Measurements from ENCODE around the gene NCR3LG1.
"Not testable (repeated sequence)": the region's sequence is repeated elsewhere in the genome, so short reads cannot be mapped to it uniquely, and the experiment has no call there.

Gene NCR3LG1

DNA sequence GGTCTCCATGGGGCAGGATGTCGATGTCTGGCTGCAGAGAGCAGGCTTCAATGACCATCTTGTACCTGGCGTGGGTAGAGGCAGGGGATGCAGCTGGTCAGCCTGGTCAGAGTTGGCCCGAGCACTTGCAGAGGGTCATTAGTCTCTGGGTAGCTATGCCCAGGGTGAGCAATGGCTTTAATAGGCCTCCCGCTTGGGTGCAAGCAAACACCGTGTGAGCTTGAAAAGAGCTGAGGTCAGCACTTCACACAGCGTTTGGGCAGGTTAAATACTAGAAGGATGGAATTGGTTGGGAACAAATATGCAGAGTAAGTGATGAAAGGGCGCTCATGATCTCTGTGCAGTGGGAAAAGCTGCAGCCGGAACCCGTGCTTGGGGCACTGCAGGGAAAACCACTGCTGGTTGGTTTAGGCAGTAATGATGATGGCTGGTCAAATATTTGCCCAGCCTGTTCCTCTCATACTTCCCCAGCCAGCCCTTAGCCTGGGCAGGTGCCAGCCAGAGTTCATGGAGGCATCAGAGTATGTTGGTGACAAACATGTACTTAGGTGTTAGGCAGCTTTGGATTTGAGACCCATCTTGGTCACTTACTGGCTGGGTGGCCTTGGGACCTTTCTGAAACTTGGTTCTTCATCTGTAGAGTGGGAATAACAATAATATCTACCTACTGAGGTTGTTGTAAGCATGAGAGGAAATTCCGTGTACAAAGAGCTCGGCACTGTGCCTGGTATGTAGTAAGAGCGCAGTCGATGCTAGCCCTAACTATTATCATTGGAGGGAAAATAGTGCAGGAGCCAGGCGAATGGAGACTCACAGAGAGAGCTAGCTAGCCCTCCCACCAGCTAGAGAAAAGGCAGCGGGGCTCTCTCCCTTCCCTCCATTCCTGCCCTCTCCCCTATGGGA is 62.1 kb downstream of the NCR3LG1 start:
- DNase-seq: no peak

DNA sequence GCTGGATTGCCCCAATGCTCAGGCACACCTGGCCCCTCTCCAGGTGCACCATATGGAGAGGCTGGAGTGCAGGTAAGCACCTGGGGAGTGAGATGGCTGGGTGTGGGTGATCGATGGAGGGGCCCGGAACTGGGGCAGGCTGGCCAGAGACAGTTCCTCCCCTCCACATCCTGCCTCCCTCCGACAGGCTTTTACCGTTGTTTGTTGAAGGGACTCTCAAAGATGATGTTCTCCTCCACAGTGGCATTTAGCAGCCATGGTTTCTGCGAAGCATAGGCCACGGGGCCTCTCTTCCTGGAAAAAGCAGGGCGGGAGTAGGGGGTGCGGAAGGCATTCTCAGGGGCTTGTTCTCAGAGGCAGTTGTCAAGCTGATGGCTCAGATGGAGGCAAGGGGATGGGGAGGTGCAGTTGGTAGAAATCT is 62.7 kb downstream of the NCR3LG1 start:
- DNase-seq: no peak

DNA sequence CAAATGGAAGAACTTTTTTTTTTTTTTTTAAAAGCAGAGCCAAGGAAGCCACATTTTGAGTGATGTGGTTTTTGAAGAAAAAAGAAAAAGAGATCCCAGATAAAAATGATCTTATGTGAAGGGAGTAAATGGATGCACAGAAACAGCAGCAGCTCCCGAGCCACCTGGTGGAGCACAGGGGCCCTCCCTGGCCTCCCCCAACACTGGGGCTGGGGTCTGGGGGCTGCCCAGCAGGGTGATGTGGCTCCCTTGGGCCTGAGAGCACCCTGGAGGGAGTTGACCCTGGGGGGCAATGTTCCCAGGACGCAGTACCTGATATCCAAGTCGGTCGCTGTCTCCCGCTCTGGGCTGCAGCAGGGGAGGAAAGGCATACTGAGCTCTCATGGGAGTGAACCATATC is 63.4 kb downstream of the NCR3LG1 start:
- DNase-seq: no peak

DNA sequence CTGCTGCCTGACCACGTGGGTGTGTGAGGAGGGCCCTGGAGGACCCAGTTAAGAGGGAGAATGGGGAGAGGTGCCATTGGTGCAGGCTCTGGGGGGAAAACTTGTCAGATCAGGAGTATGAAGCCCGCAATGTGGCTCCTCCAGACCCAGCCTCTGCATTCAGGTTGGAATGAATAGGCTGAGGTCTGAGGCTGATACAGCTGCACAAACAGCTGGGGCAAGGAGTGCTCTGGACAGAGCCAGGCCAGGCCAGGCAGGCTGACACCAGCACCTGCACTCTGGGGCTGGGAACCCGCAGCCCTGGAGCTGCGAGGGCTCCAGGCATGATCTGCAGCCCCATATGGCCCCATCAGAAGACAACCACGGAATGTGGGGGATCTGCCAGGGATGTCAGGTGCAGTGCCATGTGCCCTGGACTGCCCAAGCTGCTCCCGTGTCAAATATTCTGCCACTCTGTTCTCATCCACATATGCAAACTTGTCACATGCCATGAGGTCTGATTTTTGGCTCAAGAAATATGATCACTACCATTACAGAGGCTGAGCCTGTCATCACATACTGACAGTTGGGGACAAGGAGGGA is 64.0 kb downstream of the NCR3LG1 start:
- no peak for DNase-seq

DNA sequence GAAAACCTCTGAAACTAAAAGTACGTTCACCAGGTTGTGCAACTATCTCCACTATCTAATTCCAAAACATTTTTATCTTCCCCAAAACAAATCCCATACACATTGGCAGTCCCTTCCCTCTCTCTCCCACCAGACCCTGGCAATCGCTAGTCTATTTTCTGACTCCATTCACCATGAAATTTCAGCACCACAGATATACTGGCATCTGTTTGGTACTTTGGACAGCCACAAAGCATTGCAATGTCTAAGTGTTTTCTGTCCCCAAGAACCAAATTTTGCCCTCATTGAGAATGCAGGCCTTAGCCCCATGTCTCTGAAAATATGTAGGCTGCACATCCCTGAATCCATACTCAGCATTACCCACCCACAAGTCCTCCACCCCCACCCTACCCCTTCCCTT is 64.9 kb downstream of the NCR3LG1 start:
- no peak for DNase-seq

DNA sequence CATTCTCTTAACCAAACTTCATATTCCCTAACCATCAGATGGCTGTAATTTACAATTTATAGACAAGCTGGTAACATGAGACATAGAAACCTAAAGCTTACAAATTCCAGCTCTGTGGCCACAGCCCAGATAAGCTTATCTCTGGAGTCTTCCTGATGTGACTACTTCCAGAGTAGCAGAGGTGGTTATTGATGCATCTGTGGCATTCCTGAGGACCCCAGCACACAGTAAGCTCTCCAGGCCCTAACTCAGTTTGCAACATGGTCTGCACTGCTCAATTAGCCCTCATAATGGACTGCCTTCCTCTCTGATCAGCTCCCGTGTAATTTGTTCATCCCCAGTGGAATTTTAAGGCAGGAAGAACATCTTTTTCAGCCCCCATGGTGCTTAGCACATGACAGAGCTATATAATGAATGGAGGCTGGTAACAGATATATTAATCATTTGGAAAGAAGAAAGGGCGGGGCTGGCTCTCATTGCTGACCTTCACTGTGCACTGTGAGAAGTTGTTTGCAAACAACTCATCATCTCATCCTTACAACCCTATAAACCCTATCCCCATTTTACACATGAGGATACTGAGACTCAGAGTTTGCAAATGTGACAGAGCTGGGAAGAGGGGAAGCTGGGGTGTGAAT is 67.0 kb downstream of the NCR3LG1 start:
- DNase-seq: no peak

DNA sequence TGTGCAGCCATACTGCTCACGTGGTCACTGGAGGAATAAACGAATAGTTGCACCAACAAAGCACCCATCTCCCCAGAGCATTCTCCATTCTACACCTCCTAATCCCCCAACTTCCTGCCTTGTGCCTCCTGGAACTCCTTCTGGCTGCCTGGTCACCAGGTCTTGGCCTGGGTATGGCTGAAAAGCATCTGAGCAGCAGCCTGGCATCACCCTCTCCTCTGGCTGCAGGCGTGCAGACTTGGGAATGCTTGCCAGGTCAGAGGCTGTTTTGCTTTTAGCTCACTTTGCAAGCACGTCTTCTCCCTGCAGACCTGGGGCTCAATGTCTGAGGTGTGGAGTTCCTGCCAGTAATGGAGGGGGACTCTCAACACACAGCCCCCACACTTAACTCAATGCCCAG is 70.2 kb downstream of the NCR3LG1 start:
- DNase-seq: no peak

DNA sequence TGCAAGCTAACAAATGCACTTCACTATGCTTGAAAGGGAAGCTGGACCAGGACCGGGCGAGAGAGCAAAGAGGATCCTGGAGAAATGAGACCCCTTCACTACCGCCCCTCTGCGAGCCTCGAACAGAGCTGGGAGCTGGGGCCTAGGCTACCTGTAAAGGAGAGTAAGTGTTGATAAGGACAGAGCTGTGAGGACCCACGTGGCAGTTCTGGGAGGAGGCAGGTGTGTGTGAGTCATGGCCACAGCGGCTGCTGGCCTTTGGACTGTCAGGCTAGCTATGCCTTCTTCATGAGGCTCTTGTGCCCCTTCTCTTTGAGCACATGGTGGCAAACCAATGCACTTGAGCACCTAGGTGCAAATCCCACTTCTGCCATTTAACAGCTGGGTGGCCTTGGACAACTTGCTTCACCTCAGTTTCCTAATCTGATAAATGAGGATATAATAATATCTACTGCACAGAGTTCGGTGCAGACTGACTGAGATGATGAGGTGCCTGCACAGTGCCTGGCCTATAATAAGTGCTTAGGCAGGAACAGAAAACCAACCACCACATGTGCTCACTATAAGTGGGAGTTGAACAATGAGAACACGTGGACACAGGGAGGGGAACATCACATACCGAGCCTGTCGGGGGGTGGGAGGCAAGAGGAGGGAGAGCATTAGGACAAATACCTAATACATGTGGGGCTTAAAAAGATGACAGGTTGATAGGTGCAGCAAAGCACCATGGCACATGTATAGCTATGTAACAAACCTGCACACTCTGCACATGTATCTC is 72.1 kb downstream of the NCR3LG1 start:
- DNase-seq: no peak

DNA sequence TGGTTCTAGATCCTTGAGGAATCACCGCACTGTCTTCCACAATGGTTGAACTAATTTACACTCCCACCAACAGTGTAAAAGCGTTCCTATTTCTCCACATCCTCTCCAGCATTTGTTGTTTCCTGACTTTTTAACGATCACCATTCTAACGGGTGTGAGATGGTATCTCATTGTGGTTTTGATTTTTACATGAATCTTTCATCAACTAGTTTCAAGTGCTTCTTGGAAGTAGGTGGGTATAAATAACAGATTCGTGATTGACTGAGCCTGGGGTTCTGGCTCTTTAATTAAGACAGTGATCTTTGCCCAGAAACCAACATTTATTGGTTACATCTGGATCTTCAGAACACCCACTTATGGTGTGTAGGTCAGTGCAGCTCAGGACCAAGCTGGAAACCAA is 74.6 kb downstream of the NCR3LG1 start:
- not testable (repeated sequence) for DNase-seq

All from suppressor macrophage treated with lipopolysaccharide for 4 hours (primary cell).